Activated CD4-positive, alpha-beta T cell treated with anti-CD3 and anti-CD28 coated beads for 4 hours (primary cell): ENCODE results near the gene CARMIL1.

ENCODE experiments used
- DNase-seq, 2 donors: peaks; one replicate each; pipeline ENCODE4 v3.0.0-alpha.2; 2020

CARMIL1 gene

DNA sequence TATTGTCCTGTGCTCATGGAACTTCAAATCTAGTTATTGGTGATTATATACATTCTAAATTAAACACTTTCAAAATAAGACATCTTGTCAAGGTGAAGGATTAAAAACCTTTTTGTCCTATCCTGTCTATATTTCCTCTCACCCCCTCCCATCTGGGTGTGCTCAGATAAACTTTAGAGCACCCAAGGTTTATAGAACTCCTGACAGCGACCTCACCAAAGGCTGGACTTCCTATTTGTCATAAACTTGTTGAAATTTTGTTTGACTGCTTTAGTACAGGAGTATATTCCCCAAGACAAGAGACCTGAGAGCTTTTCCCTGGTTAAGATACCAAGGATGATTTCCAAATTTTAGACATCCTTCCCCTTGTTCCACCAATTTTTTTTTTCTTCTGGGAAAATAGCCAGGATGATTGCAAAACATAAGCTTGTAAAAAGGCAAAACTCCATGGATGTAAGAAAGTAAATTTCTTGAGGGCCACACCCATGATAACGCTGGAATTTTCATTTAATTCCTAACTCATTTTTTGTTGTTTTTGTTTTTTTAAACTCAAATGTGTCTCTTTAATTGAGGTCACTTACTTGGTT, 33.0 kb downstream of the CARMIL1 start:
- no peak for DNase-seq

DNA sequence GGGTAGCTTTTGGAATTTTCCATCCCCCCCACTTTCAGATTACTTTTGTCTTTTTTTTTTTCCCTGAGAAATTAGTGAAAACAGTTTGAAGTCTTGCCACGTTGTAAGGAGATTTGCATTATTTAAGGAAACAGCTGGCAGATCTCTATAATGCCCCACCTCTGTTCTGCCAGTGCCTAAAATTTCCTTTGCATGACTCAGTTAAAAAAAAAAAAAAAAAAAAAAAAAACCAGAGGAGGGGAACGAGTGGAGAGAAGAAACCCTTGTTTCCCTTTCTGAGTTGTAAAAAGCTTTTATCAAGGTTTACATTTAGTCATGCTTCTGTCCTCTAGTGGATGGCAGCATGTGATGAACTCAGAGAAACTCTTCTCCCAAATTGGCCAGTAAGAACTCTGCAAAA, 33.5 kb downstream of the CARMIL1 start:
- no peak for DNase-seq

- DNase-seq: no peak
Observed at GRCh38 chr6:25314509-25315175, 35.5 kb downstream of the CARMIL1 start.

GRCh38 chr6:25315194-25316177, 36.3 kb downstream of the CARMIL1 start:
- no peak for DNase-seq

- DNase-seq: no peak
Observed at GRCh38 chr6:25316626-25317025, 37.5 kb downstream of the CARMIL1 start.

DNA sequence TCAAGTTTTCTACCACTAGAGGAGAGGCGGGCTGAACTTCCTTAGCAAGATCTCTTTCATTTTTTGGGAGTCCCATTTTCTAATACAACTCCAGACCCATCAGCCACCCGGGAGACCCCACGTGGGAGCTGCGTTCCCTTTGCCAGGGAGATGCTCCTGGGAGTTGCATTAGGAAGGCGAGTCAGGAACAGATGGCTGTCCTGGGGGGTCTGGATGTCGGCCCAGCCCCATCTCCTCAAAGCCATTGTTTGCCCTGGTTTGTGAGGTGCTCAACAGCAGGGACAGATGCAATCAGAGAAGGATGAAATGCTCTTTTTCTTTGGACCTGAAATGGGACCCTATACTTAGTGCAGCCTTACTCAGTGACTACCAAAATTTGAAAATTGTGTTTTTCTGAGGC, 39.4 kb downstream of the CARMIL1 start:
- no peak for DNase-seq

GRCh38 chr6:25320459-25320858, 41.3 kb downstream of the CARMIL1 start:
- DNase-seq: no peak

GRCh38 chr6:25322692-25323091, 43.5 kb downstream of the CARMIL1 start:
- DNase-seq: no peak

DNA sequence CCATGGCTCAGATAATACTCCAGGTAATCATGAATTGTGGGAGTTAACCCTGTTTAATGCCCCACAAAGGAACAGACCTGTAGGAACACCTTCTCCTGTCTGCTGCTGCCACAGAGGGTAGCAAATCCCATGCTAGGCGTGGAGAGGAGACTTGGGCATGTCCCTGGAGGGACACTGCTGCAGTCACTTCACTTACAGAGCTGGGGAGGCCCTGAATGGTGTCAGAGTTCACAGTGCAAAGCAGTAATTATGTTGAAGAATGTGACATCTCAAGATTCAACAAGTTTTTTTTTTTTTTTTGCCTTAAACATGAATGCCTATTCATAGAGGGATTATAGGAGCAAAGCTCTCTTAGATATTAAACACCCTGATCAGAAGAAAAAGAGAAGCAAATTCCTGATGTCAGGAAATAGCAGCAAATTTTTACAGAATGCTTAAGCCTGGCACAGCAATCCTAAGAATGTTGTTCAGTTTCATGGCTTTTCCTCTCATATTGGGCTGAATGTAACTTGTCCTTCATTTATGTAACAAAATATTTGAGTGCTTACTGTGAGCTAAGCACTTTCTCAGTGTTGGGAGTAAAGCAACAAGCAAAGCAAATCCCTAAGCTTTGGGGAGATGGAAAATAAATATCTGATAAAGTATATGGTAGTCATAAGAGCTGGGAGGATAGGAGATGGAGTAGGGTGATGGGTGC, 45.0 kb downstream of the CARMIL1 start:
- DNase-seq: no peak

GRCh38 chr6:25326126-25326525, 47.0 kb downstream of the CARMIL1 start:
- no peak for DNase-seq

DNA sequence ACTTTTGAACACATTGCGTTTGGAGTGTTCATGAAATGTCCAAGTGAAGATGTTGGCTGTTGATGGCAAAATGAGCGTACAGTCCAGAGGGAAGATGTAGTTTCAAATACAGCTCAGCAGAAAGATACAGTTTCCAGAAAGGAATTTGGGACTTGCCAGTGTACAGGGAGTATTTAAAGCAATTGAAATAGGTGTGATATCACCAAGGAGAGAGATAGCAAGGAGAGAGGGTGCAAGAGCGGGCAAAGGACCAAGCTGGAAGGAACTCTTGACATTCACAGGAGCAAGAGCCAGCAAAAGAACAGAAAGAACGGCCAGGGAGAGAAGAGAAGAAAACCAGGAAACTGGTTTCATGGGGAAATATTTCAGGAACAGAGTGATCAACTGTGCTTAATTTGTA, 47.8 kb downstream of the CARMIL1 start:
- no peak for DNase-seq

DNA sequence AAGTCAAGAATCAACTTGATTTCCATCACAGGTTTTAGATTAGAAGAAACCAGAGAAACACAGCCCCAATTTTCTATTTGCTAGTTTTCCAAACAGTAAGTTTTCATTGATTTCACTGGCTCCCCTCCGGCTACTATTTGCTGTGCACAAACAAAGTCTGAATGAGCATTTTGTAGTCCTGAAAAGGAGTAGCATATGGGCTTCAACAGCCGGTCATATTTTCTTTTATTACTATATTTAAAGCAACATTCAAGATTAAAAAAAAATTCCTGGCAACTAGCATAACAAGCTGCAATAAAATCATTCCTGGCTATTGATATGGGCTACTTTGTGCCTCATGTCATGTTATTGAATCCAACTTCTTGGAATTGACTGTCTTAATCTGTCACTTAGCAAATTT, 48.3 kb downstream of the CARMIL1 start:
- DNase-seq: no peak

DNA sequence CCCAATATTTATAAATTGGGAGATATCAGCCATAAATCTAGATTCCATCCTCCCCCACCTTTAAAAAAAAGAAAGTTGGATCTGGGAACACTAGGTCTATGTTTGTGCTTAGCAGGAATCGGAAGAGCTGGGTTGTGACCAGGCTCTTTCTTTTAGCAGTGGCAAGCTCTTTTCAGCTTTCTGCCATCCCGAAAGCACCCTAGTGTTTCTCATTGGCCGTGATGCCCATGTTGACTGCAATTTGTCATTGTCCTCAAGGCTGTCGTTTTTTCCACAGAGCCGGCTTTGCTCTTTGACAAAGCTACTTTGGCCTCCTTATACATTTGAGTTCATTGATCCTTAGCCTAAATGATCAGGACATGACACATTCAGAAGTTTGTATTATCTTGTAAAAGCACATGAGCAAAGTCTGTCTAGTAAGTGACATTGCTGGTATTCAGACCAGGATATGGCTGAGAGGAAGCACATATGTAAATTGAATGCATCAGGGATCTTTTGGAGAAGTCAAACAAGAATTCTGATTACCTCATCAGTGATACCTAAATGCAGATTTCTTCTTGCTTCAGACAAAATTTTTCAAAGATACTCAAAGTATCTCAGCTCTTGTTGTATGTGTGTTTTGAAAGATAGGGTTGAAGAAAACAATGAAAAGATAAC, 50.1 kb downstream of the CARMIL1 start:
- no peak for DNase-seq

DNA sequence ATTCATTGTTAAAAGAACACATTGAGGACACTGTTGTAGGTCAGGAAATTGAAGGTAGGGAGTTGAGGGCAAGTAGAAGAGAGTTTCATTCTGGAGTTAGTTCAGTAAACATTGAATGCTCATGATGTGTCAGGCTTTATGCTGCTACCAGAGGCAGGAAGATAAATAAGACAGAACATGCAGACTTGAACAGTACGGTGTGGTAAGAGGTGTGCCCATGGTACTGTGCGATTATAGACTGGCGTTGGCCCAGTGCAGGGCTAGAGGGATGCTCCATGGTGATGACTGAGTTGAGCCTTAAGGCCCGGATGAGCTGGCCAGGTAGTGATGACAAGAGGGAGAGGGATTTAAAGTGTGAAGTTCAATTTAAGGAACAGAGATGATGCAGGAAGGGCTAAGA, 50.8 kb downstream of the CARMIL1 start:
- no peak for DNase-seq

GRCh38 chr6:25330796-25331685, 51.9 kb downstream of the CARMIL1 start:
- no peak for DNase-seq

GRCh38 chr6:25332165-25332564, 53.0 kb downstream of the CARMIL1 start:
- DNase-seq: no peak

DNA sequence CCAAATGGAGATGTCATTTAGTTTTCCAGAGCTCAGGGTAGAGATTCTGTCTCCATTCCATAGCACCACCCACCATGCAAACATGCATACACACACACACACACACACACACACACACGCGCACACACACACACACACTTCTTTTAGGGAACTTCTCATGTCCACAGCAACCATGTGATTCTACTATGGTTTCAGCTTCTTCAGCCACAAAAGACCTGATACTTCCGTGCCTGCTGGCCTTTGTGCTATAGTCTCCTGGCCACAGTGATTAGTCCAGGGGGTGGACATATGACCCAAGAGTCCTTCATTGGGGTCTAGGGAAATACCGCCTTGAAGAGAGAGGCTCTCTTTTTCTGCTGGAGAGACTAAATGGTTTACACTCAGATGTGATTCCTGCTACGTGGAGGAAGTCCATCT, 53.5 kb downstream of the CARMIL1 start:
- no peak for DNase-seq

DNA sequence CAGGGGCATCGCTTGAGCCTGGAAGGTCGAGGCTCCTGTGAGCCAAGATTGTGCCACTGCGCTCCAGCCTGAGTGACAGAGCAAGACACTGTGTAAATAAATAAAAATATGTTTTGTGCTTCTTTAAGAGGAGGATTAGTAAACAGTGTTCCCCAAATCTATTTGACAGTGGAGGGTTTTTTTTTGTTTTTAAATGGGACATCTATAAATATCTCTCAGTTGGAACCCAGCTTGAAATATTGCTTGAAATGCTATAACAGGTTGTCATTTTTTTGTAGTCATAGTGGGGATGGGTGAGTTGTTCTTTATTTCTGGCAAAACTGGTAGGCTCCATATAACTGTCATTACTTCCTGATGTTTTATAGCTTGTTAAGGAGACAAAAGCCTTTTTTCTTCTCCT, 54.3 kb downstream of the CARMIL1 start:
- DNase-seq: no peak

GRCh38 chr6:25334793-25335192, 55.6 kb downstream of the CARMIL1 start:
- DNase-seq: no peak

DNA sequence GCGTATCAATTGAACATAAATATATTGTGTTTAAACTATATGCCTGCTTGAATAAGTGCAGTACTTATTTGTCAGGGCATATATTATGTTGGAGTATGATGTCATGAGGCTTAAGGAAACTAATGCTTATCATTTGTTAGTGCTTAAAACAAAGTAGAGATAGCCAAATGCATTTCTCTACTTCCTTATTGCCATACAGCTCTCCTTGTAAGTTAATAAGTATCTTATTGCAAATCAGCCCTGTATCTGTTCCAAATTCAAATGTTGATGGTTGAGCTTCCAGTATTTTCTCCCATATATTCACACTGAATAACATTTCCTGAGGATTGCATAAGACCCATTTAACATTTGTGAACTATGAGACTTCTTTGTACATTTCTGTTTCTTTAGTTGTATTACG, 57.8 kb downstream of the CARMIL1 start:
- DNase-seq: no peak

DNA sequence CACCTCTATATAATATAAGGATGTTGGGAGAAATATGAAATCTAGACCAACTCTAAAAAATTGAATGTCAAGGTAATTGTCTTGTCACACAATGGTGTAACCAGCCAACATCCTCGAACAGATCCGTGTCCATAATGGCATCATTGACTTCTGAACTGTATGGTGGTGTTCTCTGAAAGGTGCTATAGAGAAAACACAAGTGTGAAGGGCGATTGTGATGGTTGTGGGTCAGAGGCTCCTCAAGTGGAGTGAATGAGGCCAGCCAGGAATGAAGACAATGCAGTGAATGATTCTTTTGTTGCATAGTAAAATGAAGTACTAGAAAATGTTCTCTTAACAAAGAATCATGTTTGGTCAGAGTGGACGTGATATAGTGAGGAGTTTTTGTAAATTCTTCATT, 58.3 kb downstream of the CARMIL1 start:
- DNase-seq: no peak
